ENCODE measurements around the gene MTHFR. TPM values are rescaled to one million over a fixed set of nuclear protein-coding genes. Genes with fewer than 3 reads are reported as not detected.

The MTHFR gene
- total and polyA plus RNA-seq, 2 donors, result 9.4 to 11.7 TPM

GRCh38 chr1:11842154-11843041, 36.6 kb upstream of the MTHFR start:
- WGBS, result 48% methylated on average over 19 of the region's 19 CpGs
- peaks cover 48 to 56% of the 10 kb centered on the region in 2 donors for H3K36me3 ChIP-seq (ENCODE audit: control insufficient read depth in 2 of 2, insufficient read depth in 2 of 2, low read length in 1 of 2)
- peak in 1 of 9 donors; percentile 3 for DNase-seq (ENCODE audit: low read depth in 6 of 9, low spot score in 9 of 9)
- H3K4me3 ChIP-seq (ENCODE audit: low read length in 2 of 2), result no peak overlapping the region
- H3K9me3 ChIP-seq (ENCODE audit: control insufficient read depth in 2 of 2, insufficient read depth in 1 of 2, low read length in 1 of 2), result no peaks in the 10 kb centered on the region
- no peaks in the 10 kb centered on the region for H3K27me3 ChIP-seq (ENCODE audit: control insufficient read depth in 2 of 2, insufficient read depth in 1 of 2, low read length in 1 of 2)
- H3K27ac ChIP-seq (ENCODE audit: low read depth in 1 of 2, low read length in 1 of 2), result no peak overlapping the region
- H3K4me1 ChIP-seq (ENCODE audit: control insufficient read depth in 2 of 2, insufficient read depth in 2 of 2, low read length in 2 of 2), result no peaks in the 10 kb centered on the region

GRCh38 chr1:11841245-11842153, 35.7 kb upstream of the MTHFR start:
- Histone ChIP-seq H3K9me3 (ENCODE audit: control insufficient read depth in 2 of 2, insufficient read depth in 1 of 2, low read length in 1 of 2) (no peaks in the 10 kb centered on the region), H3K27me3 (ENCODE audit: control insufficient read depth in 2 of 2, insufficient read depth in 1 of 2, low read length in 1 of 2) (no peaks in the 10 kb centered on the region), H3K4me1 (ENCODE audit: control insufficient read depth in 2 of 2, insufficient read depth in 2 of 2, low read length in 2 of 2) (no peaks in the 10 kb centered on the region), H3K4me3 (ENCODE audit: low read length in 2 of 2) (no peak overlapping the region), H3K27ac (ENCODE audit: low read depth in 1 of 2, low read length in 1 of 2) (no peak overlapping the region), H3K36me3 (ENCODE audit: control insufficient read depth in 2 of 2, insufficient read depth in 2 of 2, low read length in 1 of 2) (peaks cover 53 to 65% of the 10 kb centered on the region in 2 donors)
- WGBS, result 86% methylated on average over 17 of the region's 17 CpGs
- DNase-seq (ENCODE audit: low read depth in 6 of 9, low spot score in 9 of 9), result no peak

- Histone ChIP-seq H3K4me3 (ENCODE audit: low read length in 2 of 2) (no peak overlapping the region), H3K27ac (ENCODE audit: low read depth in 1 of 2, low read length in 1 of 2) (no peak overlapping the region), H3K36me3 (ENCODE audit: control insufficient read depth in 2 of 2, insufficient read depth in 2 of 2, low read length in 1 of 2) (peaks cover 67 to 79% of the 10 kb centered on the region in 2 donors), H3K4me1 (ENCODE audit: control insufficient read depth in 2 of 2, insufficient read depth in 2 of 2, low read length in 2 of 2) (no peaks in the 10 kb centered on the region), H3K27me3 (ENCODE audit: control insufficient read depth in 2 of 2, insufficient read depth in 1 of 2, low read length in 1 of 2) (no peaks in the 10 kb centered on the region), H3K9me3 (ENCODE audit: control insufficient read depth in 2 of 2, insufficient read depth in 1 of 2, low read length in 1 of 2) (no peaks in the 10 kb centered on the region)
- 99% methylated on average over 20 of the region's 20 CpGs for WGBS
- DNase-seq (ENCODE audit: low read depth in 6 of 9, low spot score in 9 of 9), result no peak
Measured at GRCh38 chr1:11839727-11840705, 34.3 kb upstream of the MTHFR start.

GRCh38 chr1:11838349-11839272, 32.8 kb upstream of the MTHFR start:
- H3K9me3 ChIP-seq (ENCODE audit: control insufficient read depth in 2 of 2, insufficient read depth in 1 of 2, low read length in 1 of 2), result no peaks in the 10 kb centered on the region

GRCh38 chr1:11837767-11838348, 32.1 kb upstream of the MTHFR start:
- no peak overlapping the region for H3K27ac ChIP-seq (ENCODE audit: low read depth in 1 of 2, low read length in 1 of 2)
- DNase-seq (ENCODE audit: low read depth in 6 of 9, low spot score in 9 of 9), result no peak

More at GRCh38 chr1:11838349-11839272, 32.8 kb upstream of the MTHFR start:
- 74% methylated on average over 40 of the region's 40 CpGs for WGBS
- H3K27ac ChIP-seq (ENCODE audit: low read depth in 1 of 2, low read length in 1 of 2), result no peak overlapping the region
- DNase-seq (ENCODE audit: low read depth in 6 of 9, low spot score in 9 of 9), result peak; percentile 3 to 71 (median 44)
- peaks cover 78 to 86% of the 10 kb centered on the region in 2 donors for H3K36me3 ChIP-seq (ENCODE audit: control insufficient read depth in 2 of 2, insufficient read depth in 2 of 2, low read length in 1 of 2)
- no peak overlapping the region for H3K4me3 ChIP-seq (ENCODE audit: low read length in 2 of 2)
- no peaks in the 10 kb centered on the region for H3K4me1 ChIP-seq (ENCODE audit: control insufficient read depth in 2 of 2, insufficient read depth in 2 of 2, low read length in 2 of 2)
- no peaks in the 10 kb centered on the region for H3K27me3 ChIP-seq (ENCODE audit: control insufficient read depth in 2 of 2, insufficient read depth in 1 of 2, low read length in 1 of 2)

GRCh38 chr1:11836955-11837766, 31.4 kb upstream of the MTHFR start:
- Histone ChIP-seq H3K27me3 (ENCODE audit: control insufficient read depth in 2 of 2, insufficient read depth in 1 of 2, low read length in 1 of 2) (no peaks in the 10 kb centered on the region), H3K36me3 (ENCODE audit: control insufficient read depth in 2 of 2, insufficient read depth in 2 of 2, low read length in 1 of 2) (peaks cover 82 to 94% of the 10 kb centered on the region in 2 donors), H3K4me1 (ENCODE audit: control insufficient read depth in 2 of 2, insufficient read depth in 2 of 2, low read length in 2 of 2) (no peaks in the 10 kb centered on the region), H3K9me3 (ENCODE audit: control insufficient read depth in 2 of 2, insufficient read depth in 1 of 2, low read length in 1 of 2) (no peaks in the 10 kb centered on the region), H3K27ac (ENCODE audit: low read depth in 1 of 2, low read length in 1 of 2) (no peak overlapping the region), H3K4me3 (ENCODE audit: low read length in 2 of 2) (no peak overlapping the region)
- no peak for DNase-seq (ENCODE audit: low read depth in 6 of 9, low spot score in 9 of 9)
- 98% methylated on average over 36 of the region's 36 CpGs for WGBS

More at GRCh38 chr1:11837767-11838348, 32.1 kb upstream of the MTHFR start:
- Histone ChIP-seq H3K27me3 (ENCODE audit: control insufficient read depth in 2 of 2, insufficient read depth in 1 of 2, low read length in 1 of 2) (no peaks in the 10 kb centered on the region), H3K4me3 (ENCODE audit: low read length in 2 of 2) (no peak overlapping the region), H3K36me3 (ENCODE audit: control insufficient read depth in 2 of 2, insufficient read depth in 2 of 2, low read length in 1 of 2) (peaks cover 85 to 91% of the 10 kb centered on the region in 2 donors), H3K9me3 (ENCODE audit: control insufficient read depth in 2 of 2, insufficient read depth in 1 of 2, low read length in 1 of 2) (no peaks in the 10 kb centered on the region), H3K4me1 (ENCODE audit: control insufficient read depth in 2 of 2, insufficient read depth in 2 of 2, low read length in 2 of 2) (no peaks in the 10 kb centered on the region)
- 97% methylated on average over 11 of the region's 11 CpGs for WGBS

GRCh38 chr1:11835441-11836225, 29.9 kb upstream of the MTHFR start:
- no peaks in the 10 kb centered on the region for H3K27me3 ChIP-seq (ENCODE audit: control insufficient read depth in 2 of 2, insufficient read depth in 1 of 2, low read length in 1 of 2)
- no peaks in the 10 kb centered on the region for H3K4me1 ChIP-seq (ENCODE audit: control insufficient read depth in 2 of 2, insufficient read depth in 2 of 2, low read length in 2 of 2)
- H3K4me3 ChIP-seq (ENCODE audit: low read length in 2 of 2), result no peak overlapping the region
- peaks cover 79 to 85% of the 10 kb centered on the region in 2 donors for H3K36me3 ChIP-seq (ENCODE audit: control insufficient read depth in 2 of 2, insufficient read depth in 2 of 2, low read length in 1 of 2)
- no peak for DNase-seq (ENCODE audit: low read depth in 6 of 9, low spot score in 9 of 9)
- WGBS, result 98% methylated on average over 28 of the region's 28 CpGs
- H3K9me3 ChIP-seq (ENCODE audit: control insufficient read depth in 2 of 2, insufficient read depth in 1 of 2, low read length in 1 of 2), result no peaks in the 10 kb centered on the region
- no peak overlapping the region for H3K27ac ChIP-seq (ENCODE audit: low read depth in 1 of 2, low read length in 1 of 2)

Data from thymus (tissue), 11 donors.